ENCODE results near the gene VAT1L.

Gene VAT1L

DNA sequence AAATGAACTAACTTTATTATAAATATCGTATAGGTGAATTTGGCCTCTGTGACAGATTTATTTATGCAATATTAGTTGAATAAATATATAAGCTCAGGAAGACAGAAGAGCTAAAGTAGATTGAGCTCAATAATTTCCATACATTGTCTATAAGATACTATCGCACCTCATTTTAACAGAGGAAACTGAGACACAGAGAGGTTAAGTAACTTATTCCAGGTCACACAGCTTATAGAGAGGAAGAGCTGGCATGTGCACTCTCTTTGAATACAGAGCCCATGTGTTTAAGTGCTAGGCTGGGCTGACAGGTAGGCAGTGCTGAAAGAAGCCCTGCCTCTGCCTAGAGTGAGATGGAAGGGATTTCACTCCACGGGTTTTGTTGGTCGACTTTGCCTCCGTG is 48.4 kb downstream of the VAT1L start:
- no peak for DNase-seq

DNA sequence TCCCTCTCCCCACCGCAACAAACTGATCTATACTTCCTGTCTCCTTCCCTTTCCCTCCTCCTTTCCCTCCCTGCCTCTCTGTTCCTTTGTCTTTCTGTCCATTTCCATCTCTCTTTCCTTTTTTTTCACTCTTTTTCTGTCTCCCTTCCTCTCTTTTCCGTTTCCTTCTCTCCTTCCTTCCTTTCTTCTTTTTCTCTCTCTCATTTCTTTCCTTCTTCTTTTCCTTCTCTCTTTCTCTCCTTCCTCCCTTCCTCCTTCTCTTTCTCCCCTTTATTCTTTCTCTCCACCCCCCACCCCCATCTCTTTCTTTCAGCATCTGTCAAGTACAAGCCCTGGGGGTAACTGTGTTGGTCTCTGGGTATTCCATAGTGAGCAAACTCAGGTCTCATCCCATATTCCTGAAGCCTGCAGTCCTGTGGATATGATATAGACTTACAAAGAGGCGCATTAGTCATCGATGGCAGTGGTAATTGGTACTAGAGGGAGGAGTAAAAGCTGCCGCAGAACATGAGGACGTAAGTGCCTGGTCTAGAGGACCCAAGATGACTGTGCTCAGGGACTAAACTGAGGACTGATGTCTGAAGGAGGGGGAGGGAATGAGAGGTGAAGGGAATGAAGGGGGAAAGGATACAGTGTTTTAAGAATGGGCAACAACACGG is 50.4 kb downstream of the VAT1L start:
- DNase-seq, result no peak

- DNase-seq, result no peak
These were observed 51.7 kb downstream of the VAT1L start for GRCh38 chr16:77840093-77840492.

DNA sequence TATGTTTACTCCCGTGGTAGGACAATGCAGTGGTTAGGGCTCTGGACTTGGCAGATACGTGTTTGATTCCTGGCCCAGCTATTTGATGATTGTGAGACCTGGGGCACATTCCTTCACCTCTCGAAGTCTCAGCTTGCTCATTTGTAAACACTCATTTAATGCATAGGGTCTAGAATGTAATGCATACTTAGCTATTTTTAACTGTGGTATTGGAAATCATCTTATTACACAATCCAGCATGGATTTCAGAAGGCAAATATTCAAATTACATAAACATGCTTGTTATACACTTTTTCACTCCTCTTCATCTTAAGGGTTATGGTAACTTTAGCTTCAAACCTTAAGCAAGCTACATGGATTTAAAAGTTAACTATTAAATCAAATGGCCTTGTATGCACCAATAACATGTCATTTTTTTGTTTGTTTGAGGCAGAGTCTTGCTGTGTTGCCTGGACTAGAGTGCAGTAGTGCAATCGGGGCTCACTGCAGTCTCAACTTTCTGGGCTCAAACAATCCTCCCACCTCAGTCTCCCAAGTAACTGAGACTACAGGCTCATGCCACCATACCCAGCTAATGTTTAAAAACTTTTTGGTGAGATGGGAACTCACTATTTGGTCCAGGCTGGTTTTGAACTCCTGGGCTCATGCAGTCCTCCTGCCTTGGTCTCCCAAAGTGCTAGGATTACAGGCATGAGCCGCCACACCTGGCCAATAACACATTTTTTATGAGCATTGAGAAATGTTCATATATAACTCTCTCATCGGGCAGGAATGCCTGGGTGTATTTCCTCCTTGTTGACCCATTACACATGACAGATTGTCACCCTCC is 52.5 kb downstream of the VAT1L start:
- no peak for DNase-seq

DNA sequence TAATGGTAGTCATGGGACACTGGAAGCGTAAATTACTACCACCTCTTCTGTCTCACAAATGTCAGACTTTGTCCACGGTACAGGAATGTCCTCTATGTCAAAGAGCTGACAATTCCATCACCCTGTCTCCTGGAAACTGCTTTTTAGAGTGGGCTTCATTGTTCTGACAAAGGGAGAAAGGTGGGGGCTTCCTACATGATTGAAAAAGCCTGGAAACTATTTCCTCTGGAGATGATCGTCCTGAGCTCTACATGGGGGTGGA is 53.1 kb downstream of the VAT1L start:
- DNase-seq, result no peak

- DNase-seq, result no peak
These were observed 54.1 kb downstream of the VAT1L start for GRCh38 chr16:77842468-77842867.

- DNase-seq, result no peak
These were observed 55.0 kb downstream of the VAT1L start for GRCh38 chr16:77843405-77843804.

DNA sequence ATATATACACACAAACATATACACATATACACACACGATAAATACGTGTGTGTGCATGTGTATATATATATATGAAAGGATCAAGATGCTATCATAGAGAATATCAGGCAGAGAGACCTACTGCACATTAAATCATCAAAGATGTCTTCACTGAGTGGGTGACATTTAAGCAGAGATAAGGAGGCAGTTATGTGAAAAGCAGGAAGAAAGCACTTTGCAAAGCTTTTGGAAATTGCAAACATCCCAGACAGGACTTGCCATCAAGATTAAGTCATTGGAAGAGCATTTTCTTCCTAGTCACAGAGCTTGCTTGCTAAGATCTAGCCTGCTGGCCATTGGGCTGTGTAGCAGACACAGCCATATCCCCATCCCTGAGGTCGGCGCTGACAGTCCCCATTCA is 56.4 kb downstream of the VAT1L start:
- DNase-seq, result no peak

DNA sequence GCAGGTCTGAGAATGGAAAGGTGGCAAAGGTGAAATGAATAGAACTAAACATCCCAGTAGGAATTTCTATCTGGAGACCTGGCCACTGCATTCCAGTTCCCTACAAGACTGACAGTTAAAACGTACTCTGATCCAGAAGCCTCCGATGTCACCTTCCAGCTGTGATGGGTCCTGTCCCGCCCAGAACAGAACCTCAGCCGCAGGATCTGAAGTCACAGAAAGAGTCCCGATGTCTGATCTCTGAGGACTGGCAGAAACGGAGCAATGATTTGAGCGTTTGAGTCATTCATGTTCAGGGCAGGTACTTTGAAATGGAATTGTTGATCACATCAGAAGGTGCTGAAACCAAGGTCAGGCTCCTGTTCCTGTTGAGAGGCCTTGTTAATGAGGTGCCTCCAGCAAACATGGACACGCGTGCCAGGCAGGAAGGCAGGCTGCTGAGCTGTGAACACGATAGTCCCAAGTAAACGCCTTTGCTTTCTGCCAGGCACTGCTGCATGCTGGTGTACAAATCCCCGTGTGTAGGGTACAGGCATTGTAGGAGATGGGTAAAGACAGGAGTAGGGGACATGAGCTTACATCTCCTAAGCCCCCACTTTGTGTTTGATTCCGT is 61.4 kb downstream of the VAT1L start:
- no peak for DNase-seq

- no peak for DNase-seq
These were observed 62.4 kb downstream of the VAT1L start for GRCh38 chr16:77850636-77851333.

- no peak for DNase-seq
These were observed 64.8 kb downstream of the VAT1L start for GRCh38 chr16:77853161-77853560.

- DNase-seq, result no peak
These were observed 68.2 kb downstream of the VAT1L start for GRCh38 chr16:77856438-77857160.

- no peak for DNase-seq
These were observed 69.7 kb downstream of the VAT1L start for GRCh38 chr16:77858060-77858459.

GRCh38 chr16:77859493-77860232 is 71.3 kb downstream of the VAT1L start:
- DNase-seq, result no peak

- DNase-seq, result no peak
These were observed 72.6 kb downstream of the VAT1L start for GRCh38 chr16:77860953-77861352.

DNA sequence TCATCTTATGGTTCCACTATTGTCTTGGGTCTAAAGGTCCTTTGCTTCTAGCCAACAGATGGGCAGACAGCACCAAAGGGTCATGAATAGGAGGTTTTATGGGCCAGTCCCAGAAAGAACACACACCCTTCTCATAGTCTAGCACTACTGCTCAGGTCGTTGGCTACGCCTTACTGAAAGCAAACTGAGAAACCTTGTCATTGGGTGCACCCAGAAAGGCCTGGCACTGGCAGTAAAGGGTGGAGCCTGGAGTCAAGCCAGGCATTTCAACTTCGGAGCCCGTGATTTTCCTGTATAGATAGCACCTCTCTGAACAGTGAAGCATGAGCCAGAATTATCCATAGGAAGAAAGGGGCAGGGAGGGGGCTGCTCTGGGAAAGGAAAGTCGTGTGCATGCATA is 74.9 kb downstream of the VAT1L start:
- no peak for DNase-seq

DNA sequence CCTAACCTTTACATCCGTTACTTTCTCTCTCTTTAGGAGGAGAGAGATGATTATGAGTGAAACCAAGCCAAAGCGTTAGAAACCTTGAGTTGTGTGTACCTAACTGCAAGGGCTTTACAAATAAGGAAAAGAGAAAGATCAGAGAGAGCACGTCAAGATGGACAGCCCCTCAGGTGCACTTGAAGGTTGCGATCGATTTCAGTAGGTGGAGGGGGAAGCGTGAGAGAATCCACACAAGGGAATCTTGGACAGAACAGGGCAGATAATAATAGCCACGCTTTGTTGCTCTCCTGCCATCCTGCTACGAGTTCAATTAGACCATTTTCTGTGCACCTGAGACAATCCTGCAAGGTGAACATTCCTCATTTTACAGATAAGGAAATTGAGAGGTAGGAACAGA is 78.4 kb downstream of the VAT1L start:
- no peak for DNase-seq

- DNase-seq, result no peak
These were observed 79.7 kb downstream of the VAT1L start for GRCh38 chr16:77868052-77868451.

DNA sequence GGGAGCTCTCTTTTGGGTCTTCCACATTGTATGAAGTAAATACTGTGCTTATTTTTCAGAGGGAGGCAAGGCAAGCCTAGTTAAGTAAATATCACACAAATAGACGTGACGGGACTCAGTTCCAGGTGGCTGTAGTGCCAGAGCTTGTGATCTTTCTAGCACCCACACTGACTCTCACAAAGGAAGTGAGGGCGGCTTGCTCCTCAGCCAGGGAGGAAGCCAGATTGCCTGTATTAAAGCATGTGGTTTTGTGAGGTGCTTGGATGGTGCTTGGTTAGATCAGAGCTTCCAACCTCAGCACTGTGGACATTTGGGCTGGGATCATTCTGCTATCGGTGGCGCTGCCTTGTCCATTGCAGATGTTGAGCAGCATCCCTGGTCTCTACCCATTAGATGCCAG is 80.1 kb downstream of the VAT1L start:
- no peak for DNase-seq

GRCh38 chr16:77869997-77870813 is 81.8 kb downstream of the VAT1L start:
- no peak for DNase-seq

GRCh38 chr16:77871932-77872331 is 83.6 kb downstream of the VAT1L start:
- DNase-seq, result no peak

- no peak for DNase-seq
These were observed 84.7 kb downstream of the VAT1L start for GRCh38 chr16:77873066-77873465.
